Hepatocyte (in vitro differentiated cells): ENCODE data around the gene CEACAM21. TPM values are rescaled to one million over a fixed set of nuclear protein-coding genes. Genes with fewer than 3 reads are reported as not detected.

ENCODE experiments used
- DNase-seq: peaks from one replicate; pipeline ENCODE4 v3.0.0-alpha.2; 2016; ENCODE audit warnings: low spot score
- H2AFZ ChIP-seq: fragments of 200-600 bp; sonication (generic); 2 replicates; pipeline ENCODE4 v1.6.0; 2016; ENCODE audit warnings: antibody characterized with exemption, mild to moderate bottlenecking
- H3K27ac ChIP-seq: fragments of 200-600 bp; sonication (generic); 2 replicates; pipeline ENCODE4 v1.5.1; 2016; ENCODE audit warnings: mild to moderate bottlenecking
- H3K27me3 ChIP-seq: fragments of 200-600 bp; sonication (generic); 2 replicates; pipeline ENCODE4 v1.6.1; 2016
- H3K36me3 ChIP-seq: fragments of 200-600 bp; sonication (generic); replicated peaks from 2 replicates; pipeline ENCODE4 v1.5.1; 2016; ENCODE audit warnings: low read depth; ENCODE audit not compliant: insufficient read depth
- H3K4me1 ChIP-seq: fragments of 200-600 bp; sonication (generic); 2 replicates; pipeline ENCODE4 v1.5.1; 2016; ENCODE audit warnings: mild to moderate bottlenecking, moderate library complexity; ENCODE audit not compliant: insufficient read depth
- H3K4me2 ChIP-seq: fragments of 200-600 bp; sonication (generic); 2 replicates; pipeline ENCODE4 v1.6.0; 2016
- H3K4me3 ChIP-seq: fragments of 200-600 bp; sonication (generic); 2 replicates; pipeline ENCODE4 v1.5.1; 2016; ENCODE audit warnings: mild to moderate bottlenecking
- H3K79me2 ChIP-seq: fragments of 200-600 bp; sonication (generic); 2 replicates; pipeline ENCODE4 v1.6.0; 2017; ENCODE audit warnings: mild to moderate bottlenecking
- H3K9me2 ChIP-seq: fragments of 200-600 bp; sonication (generic); replicated peaks from 2 replicates; pipeline ENCODE4 v1.6.0; 2017; ENCODE audit warnings: mild to moderate bottlenecking; ENCODE audit not compliant: insufficient read depth
- H3K9me3 ChIP-seq: fragments of 200-600 bp; sonication (generic); 2 replicates; pipeline ENCODE4 v1.5.1; 2016; ENCODE audit warnings: low read depth, mild to moderate bottlenecking
- H4K20me1 ChIP-seq: fragments of 200-600 bp; sonication (generic); 2 replicates; pipeline ENCODE4 v1.6.0; 2016; ENCODE audit warnings: mild to moderate bottlenecking; ENCODE audit not compliant: insufficient read depth, poor library complexity, severe bottlenecking
- CTCF ChIP-seq: fragments of 200-600 bp; sonication (generic); IDR thresholded peaks from 2 replicates; pipeline ENCODE4 v1.5.1; 2016; ENCODE audit warnings: antibody characterized with exemption, mild to moderate bottlenecking; ENCODE audit not compliant: poor library complexity
- EZH2 ChIP-seq: fragments of 200-600 bp; sonication (generic); IDR thresholded peaks from 2 replicates; pipeline ENCODE4 v1.6.1; 2016; ENCODE audit warnings: antibody characterized with exemption, mild to moderate bottlenecking, borderline replicate concordance
- EZH2phosphoT487 ChIP-seq: fragments of 200-600 bp; sonication (generic); IDR thresholded peaks from one replicate; pipeline ENCODE4 v1.6.1; 2018; ENCODE audit warnings: antibody characterized with exemption, mild to moderate bottlenecking, low read depth, moderate library complexity; ENCODE audit not compliant: unreplicated experiment, severe bottlenecking
- WGBS: methylation state at CpG from one replicate; pipeline ENCODE4 v1.1.6; 2016; ENCODE audit warnings: low lambda C conversion rate; ENCODE audit errors: missing lambda C conversion rate; 5-methylcytosine and 5-hydroxymethylcytosine counted together
- polyA plus RNA-seq: library from polyadenylated mRNA; unstranded; fragments of >200 nt; fragmentation: Nextera tagmentation; extraction: Ambion mirVana; gene quantifications from 2 replicates; pipeline ENCODE4 v1.2.1, GENCODE V29; 2016
- total RNA-seq: library from RNA; depleted of rRNA; stranded (reverse); fragments of >200 nt; gene quantifications from 2 replicates; pipeline ENCODE4 v1.2.3, GENCODE V29; 2014

Gene CEACAM21
- total and polyA plus RNA-seq, 2 experiments from 2014 or later = 0.33 TPM; not detected in 1

DNA sequence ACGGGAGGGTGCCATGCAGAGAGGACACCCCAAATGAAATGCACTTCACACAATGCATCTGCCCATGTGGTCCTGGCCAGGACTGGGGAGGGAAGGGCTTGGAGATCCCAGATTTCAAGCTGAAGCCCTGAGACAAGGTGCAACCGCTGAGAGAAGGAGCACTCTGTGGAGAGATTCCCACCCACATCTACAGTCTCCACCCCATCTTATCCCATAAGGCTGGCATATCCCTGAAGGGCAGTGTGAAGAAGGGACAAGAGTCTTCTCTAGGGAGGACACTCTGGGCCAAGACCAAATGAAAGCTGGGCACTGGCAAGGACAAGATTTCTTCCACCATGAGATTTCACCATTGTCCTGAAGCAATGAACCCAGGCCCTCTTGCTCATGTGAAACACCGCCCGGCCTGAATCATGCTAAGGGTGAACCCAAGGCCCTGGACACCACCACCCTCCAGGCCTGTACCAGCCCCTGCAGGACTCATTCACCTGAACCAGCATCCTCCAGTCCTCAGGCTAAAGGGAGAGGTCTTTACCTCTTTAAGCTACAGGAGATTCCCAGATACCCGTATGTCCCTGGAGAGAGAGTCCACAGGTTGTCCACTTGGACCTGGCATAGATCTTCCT is 30.4 kb downstream of the CEACAM21 start:
- H3K27me3 ChIP-seq = no peaks in the 10 kb centered on the region
- H2AFZ ChIP-seq = no peak overlapping the region
- no peaks in the 10 kb centered on the region for H3K79me2 ChIP-seq
- H3K4me2 ChIP-seq = no peak overlapping the region
- WGBS = 55% methylated on average over 5 of the region's 5 CpGs
- no peaks in the 10 kb centered on the region for H3K36me3 ChIP-seq
- no peak overlapping the region for H3K27ac ChIP-seq
- no peaks in the 10 kb centered on the region for H3K4me1 ChIP-seq
- no peaks in the 10 kb centered on the region for H3K9me2 ChIP-seq
- no peaks in the 10 kb centered on the region for H3K9me3 ChIP-seq
- H3K4me3 ChIP-seq = no peak overlapping the region
- no peak for DNase-seq
- TF ChIP-seq CTCF (no peak), EZH2 (no peak), EZH2phosphoT487 (no peak)
- H4K20me1 ChIP-seq = no peaks in the 10 kb centered on the region

GRCh38 chr19:41607668-41608067 is 31.7 kb downstream of the CEACAM21 start:
- Histone ChIP-seq H3K4me2 (no peak overlapping the region), H3K36me3 (no peaks in the 10 kb centered on the region), H3K27ac (no peak overlapping the region), H3K9me3 (no peaks in the 10 kb centered on the region), H3K4me1 (no peaks in the 10 kb centered on the region), H3K79me2 (no peaks in the 10 kb centered on the region), H4K20me1 (no peaks in the 10 kb centered on the region), H2AFZ (no peak overlapping the region), H3K4me3 (no peak overlapping the region), H3K9me2 (no peaks in the 10 kb centered on the region), H3K27me3 (no peaks in the 10 kb centered on the region)
- 63% methylated on average over 1 of the region's 1 CpG for WGBS
- TF ChIP-seq EZH2phosphoT487 (no peak), EZH2 (no peak), CTCF (no peak)
- no peak for DNase-seq

- no peak overlapping the region for H3K27ac ChIP-seq
- H3K9me2 ChIP-seq = no peaks in the 10 kb centered on the region
- no peaks in the 10 kb centered on the region for H3K79me2 ChIP-seq
- no peak overlapping the region for H3K4me3 ChIP-seq
- DNase-seq = no peak
- H3K36me3 ChIP-seq = no peaks in the 10 kb centered on the region
- H2AFZ ChIP-seq = no peak overlapping the region
- H3K27me3 ChIP-seq = no peaks in the 10 kb centered on the region
- H3K9me3 ChIP-seq = no peaks in the 10 kb centered on the region
- TF ChIP-seq CTCF = no peak
- TF ChIP-seq EZH2phosphoT487 = no peak
- no peak for TF ChIP-seq EZH2
- H4K20me1 ChIP-seq = no peaks in the 10 kb centered on the region
- no peaks in the 10 kb centered on the region for H3K4me1 ChIP-seq
- H3K4me2 ChIP-seq = no peak overlapping the region
Measured at GRCh38 chr19:41610789-41611188, 34.8 kb downstream of the CEACAM21 start.
